DND-41 (cell line): ENCODE data around the gene GPC1.

Source experiments
- CTCF ChIP-seq: IDR thresholded peaks from 2 replicates; pipeline ENCODE4 v1.5.1; 2012; ENCODE audit warnings: borderline replicate concordance, low read length, moderate library complexity, mild to moderate bottlenecking; ENCODE audit not compliant: poor library complexity, severe bottlenecking; ENCODE audit errors: extremely low read depth
- EZH2 ChIP-seq: IDR thresholded peaks from 3 replicates; pipeline ENCODE4 v1.6.1; 2012; ENCODE audit warnings: borderline replicate concordance, low read depth, mild to moderate bottlenecking, moderate library complexity, low read length, inconsistent platforms; ENCODE audit not compliant: severe bottlenecking

- TF ChIP-seq CTCF, result no peak
- TF ChIP-seq EZH2, result no peak
Observed at GRCh38 chr2:240503848-240504247, 68.4 kb downstream of the GPC1 start.
